LNCAP (cell line): ENCODE results near the gene CPLX1.

Experiments
- TF ChIP-seq, protein P1 (sequence below): fragments of 450-650 bp; IDR thresholded peaks from 2 replicates; pipeline ENCODE4 v1.5.1; 2017; ENCODE audit warnings: mild to moderate bottlenecking

The CPLX1 gene

GRCh38 chr4:763191-763810 lies 62.6 kb downstream of the CPLX1 start:
- TF ChIP-seq, protein P1, sequence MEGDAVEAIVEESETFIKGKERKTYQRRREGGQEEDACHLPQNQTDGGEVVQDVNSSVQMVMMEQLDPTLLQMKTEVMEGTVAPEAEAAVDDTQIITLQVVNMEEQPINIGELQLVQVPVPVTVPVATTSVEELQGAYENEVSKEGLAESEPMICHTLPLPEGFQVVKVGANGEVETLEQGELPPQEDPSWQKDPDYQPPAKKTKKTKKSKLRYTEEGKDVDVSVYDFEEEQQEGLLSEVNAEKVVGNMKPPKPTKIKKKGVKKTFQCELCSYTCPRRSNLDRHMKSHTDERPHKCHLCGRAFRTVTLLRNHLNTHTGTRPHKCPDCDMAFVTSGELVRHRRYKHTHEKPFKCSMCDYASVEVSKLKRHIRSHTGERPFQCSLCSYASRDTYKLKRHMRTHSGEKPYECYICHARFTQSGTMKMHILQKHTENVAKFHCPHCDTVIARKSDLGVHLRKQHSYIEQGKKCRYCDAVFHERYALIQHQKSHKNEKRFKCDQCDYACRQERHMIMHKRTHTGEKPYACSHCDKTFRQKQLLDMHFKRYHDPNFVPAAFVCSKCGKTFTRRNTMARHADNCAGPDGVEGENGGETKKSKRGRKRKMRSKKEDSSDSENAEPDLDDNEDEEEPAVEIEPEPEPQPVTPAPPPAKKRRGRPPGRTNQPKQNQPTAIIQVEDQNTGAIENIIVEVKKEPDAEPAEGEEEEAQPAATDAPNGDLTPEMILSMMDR = no peak

GRCh38 chr4:762211-763190 lies 63.4 kb downstream of the CPLX1 start:
- TF ChIP-seq, protein P1 = peak; percentile 44; the same call in 1 of the 2 replicates

DNA sequence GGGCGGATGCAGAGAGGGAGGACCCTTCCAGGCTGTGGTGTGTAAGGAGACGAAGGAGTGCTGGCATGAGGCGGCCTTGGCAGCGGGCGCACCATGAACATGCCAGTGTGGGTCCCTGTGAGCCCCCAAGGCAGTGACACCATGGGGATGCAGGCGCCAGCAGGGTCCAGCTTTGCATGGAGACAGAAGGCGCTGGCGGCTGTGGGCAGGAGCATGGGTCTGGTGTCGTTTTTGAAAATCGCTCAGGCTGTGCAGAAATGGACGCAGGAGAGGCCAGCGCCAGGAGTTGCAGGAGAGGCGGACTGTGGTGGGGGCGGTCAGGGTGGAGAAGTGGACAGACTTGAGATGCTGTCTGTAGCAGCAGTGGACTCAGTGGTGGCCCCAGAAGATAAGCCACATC lies 64.2 kb downstream of the CPLX1 start:
- TF ChIP-seq, protein P1 = no peak

GRCh38 chr4:761086-761485 lies 64.8 kb downstream of the CPLX1 start:
- TF ChIP-seq, protein P1 = no peak

- TF ChIP-seq, protein P1 = no peak
Observed at GRCh38 chr4:760616-761015, 65.3 kb downstream of the CPLX1 start.

GRCh38 chr4:757111-757510 lies 68.8 kb downstream of the CPLX1 start:
- TF ChIP-seq, protein P1 = no peak

DNA sequence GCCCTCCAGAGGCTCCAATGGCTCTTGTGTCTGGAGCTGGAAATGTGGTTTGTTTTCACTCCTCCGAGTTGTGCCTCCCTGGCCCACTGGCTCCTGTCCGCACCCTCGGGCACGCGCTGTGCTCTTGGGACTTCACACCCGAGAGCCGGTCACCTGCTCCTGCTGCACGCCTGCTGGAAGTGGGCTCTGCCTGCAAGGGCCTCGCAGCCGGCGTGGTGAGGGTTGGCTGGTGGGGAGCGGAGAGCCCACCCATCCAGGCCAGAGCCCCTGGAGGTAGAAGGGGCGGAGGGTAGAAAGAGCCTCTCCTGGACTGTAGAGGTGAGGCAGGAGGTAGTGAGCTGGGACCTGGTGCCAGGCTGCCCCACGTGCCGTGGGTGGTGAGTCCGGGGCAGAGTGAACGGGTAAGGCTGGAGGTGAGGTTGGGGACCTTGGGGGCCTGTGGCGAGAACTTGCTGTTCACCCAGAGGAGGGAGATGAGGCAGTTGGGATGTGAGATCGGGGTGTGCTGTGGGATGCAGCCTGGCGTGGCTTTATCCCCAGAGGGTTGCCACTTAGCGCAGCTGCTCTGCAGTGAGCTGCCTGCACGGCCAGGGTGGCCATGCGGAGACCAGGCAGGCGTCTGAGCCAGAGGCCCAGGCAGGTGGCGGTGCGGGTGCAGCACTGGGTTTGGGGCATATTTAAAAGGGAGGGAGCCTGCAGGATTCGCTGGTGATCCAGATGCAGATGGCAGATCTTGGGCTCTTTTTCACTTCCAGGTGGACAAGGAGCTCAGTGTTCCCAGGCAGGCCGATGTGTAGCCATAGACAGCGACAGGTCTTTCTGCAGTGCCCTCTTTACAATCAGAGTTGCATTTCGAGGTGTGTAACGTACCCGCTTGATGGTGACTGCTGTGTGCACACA lies 71.5 kb downstream of the CPLX1 start:
- TF ChIP-seq, protein P1 = no peak
